GM12878 (cell line): Measurements from ENCODE around the gene LRRC27. TPM values are rescaled to one million over a fixed set of nuclear protein-coding genes. Genes with fewer than 3 reads are reported as not detected.

Experiments used
- ATAC-seq: fragments of 200-7000 bp; cut with Tn5 transposase; 3 replicates; pipeline ENCODE4 v1.9.1; 2020; ENCODE audit warnings: mild to moderate bottlenecking, moderate library complexity
- BruUV-seq: library from RNA; stranded (reverse); fragments of 400-500 nt; replicated peaks from 2 replicates; lab custom pipeline; 2021; lab: Mats Ljungman, UMichigan
- CTCF ChIA-PET: fragments of 300-600 bp; sonication (Branson Sonifier 250); formaldehyde crosslinking; extraction: SDS; loops from one replicate; lab custom pipeline; 2021; ENCODE audit warnings: inconsistent platforms; lab: Yijun Ruan, JAX
- POLR2A ChIA-PET: fragments of 350-600 bp; formaldehyde crosslinking; extraction: SDS; loops from one replicate; lab custom pipeline; 2021; ENCODE audit warnings: inconsistent platforms; lab: Charles Lee
- RAD21 ChIA-PET: fragments of 300-600 bp; sonication (Branson Sonifier 250); formaldehyde crosslinking; loops from one replicate; lab custom pipeline; 2023; ENCODE audit warnings: antibody characterized with exemption; ENCODE audit not compliant: unreplicated experiment; lab: Charles Lee
- SMC1A ChIA-PET: fragments of 300-600 bp; sonication (Branson Sonifier 250); formaldehyde crosslinking; loops from one replicate; lab custom pipeline; 2023; ENCODE audit not compliant: unreplicated experiment, uncharacterized antibody; lab: Charles Lee
- DNase-seq: peaks from one replicate; pipeline ENCODE4 v3.0.0-alpha.2; 2011; ENCODE audit warnings: low read depth, low spot score
- FAIRE-seq: peaks from 3 replicates; lab custom pipeline; 2011; peaks lifted over from hg19 to GRCh38; lab: Jason Lieb, UNC
- H2AFZ ChIP-seq: 2 replicates; pipeline ENCODE4 v1.6.0; 2011; ENCODE audit warnings: low read depth, low read length, control low read depth; ENCODE audit not compliant: control insufficient read depth
- H3K27ac ChIP-seq: 2 replicates; pipeline ENCODE4 v1.5.1; 2011; ENCODE audit warnings: control low read depth; ENCODE audit not compliant: control insufficient read depth, insufficient read depth
- H3K27me3 ChIP-seq, 2 experiments: replicated peaks in 1 of 2; 2 replicates each; pipeline versions ENCODE4 v1.6.0 to v1.6.1; 2011; ENCODE audit warnings: low read length in 1 of 2; ENCODE audit not compliant: control insufficient read depth in 2 of 2, insufficient read depth in 2 of 2
- H3K36me3 ChIP-seq, 2 experiments: 2 replicates each; pipeline ENCODE4 v1.5.1; 2011; ENCODE audit warnings: low read length in 1 of 2; ENCODE audit not compliant: control insufficient read depth in 2 of 2, insufficient read depth in 2 of 2
- H3K4me1 ChIP-seq: 2 replicates; pipeline ENCODE4 v1.6.1; 2011; ENCODE audit warnings: mild to moderate bottlenecking, low read length, moderate library complexity, mixed read lengths; ENCODE audit not compliant: control insufficient read depth, insufficient read depth
- H3K4me2 ChIP-seq: 2 replicates; pipeline ENCODE4 v1.6.0; 2011; ENCODE audit warnings: control low read depth; ENCODE audit not compliant: control insufficient read depth, insufficient read depth
- H3K4me3 ChIP-seq: fragments of 200-600 bp; sonication (generic); 2 replicates; pipeline ENCODE4 v1.5.1; 2016
- H3K79me2 ChIP-seq: 2 replicates; pipeline ENCODE4 v1.6.0; 2011; ENCODE audit warnings: low read length; ENCODE audit not compliant: control insufficient read depth, insufficient read depth
- H3K9ac ChIP-seq: 2 replicates; pipeline ENCODE4 v1.8.0; 2011; ENCODE audit warnings: low read length, control low read depth, mixed read lengths; ENCODE audit not compliant: control insufficient read depth, insufficient read depth
- H3K9me3 ChIP-seq: replicated peaks from 3 replicates; pipeline ENCODE4 v1.5.1; 2011; ENCODE audit warnings: mild to moderate bottlenecking, low read length; ENCODE audit not compliant: control insufficient read depth, insufficient read depth
- H4K20me1 ChIP-seq: 2 replicates; pipeline ENCODE4 v1.6.0; 2011; ENCODE audit not compliant: control insufficient read depth, insufficient read depth
- BCL3 ChIP-seq: IDR thresholded peaks from 2 replicates; pipeline ENCODE4 v1.6.1; 2011; ENCODE audit warnings: borderline replicate concordance, low read depth, mild to moderate bottlenecking, moderate library complexity, low read length; ENCODE audit not compliant: insufficient read depth, poor library complexity, severe bottlenecking
- ELK1 ChIP-seq: IDR thresholded peaks from 2 replicates; pipeline ENCODE4 v1.6.1; 2012; ENCODE audit warnings: low read depth, low read length, improper control_type of control experiment
- EP300 ChIP-seq, 2 experiments: fragments of 150-350 bp in 1 of 2; IDR thresholded peaks; 2 replicates each; pipeline ENCODE4 v1.6.1; 2011 to 2012; ENCODE audit warnings: low read depth in 2 of 2, low read length in 2 of 2, borderline replicate concordance in 1 of 2, improper control_type of control experiment in 1 of 2, inconsistent platforms in 1 of 2; ENCODE audit not compliant: control insufficient read depth in 1 of 2
- GABPA ChIP-seq: IDR thresholded peaks from 2 replicates; pipeline ENCODE4 v1.6.1; 2014; ENCODE audit warnings: antibody characterized with exemption, low read depth, mild to moderate bottlenecking, inconsistent platforms
- HDGF ChIP-seq: fragments of 450-650 bp; IDR thresholded peaks from 2 replicates; pipeline ENCODE4 v1.6.1; 2016; ENCODE audit warnings: antibody characterized with exemption
- MEF2A ChIP-seq: IDR thresholded peaks from 2 replicates; pipeline ENCODE4 v1.6.1; 2011; ENCODE audit warnings: low read depth, mild to moderate bottlenecking, low read length, moderate library complexity; ENCODE audit not compliant: insufficient read depth
- MXI1 ChIP-seq: fragments of 150-350 bp; IDR thresholded peaks from 2 replicates; pipeline ENCODE4 v1.6.1; 2011; ENCODE audit warnings: low read depth, mild to moderate bottlenecking, inconsistent platforms, low read length, improper control_type of control experiment
- MYC ChIP-seq: IDR thresholded peaks from 2 replicates; pipeline ENCODE4 v1.6.1; 2011; ENCODE audit warnings: mild to moderate bottlenecking, low read length, moderate library complexity, inconsistent platforms; ENCODE audit not compliant: insufficient read depth, insufficient replicate concordance, insufficient read length, severe bottlenecking
- NFYB ChIP-seq: IDR thresholded peaks from 2 replicates; pipeline ENCODE4 v1.6.1; 2011; ENCODE audit warnings: low read depth, mild to moderate bottlenecking, low read length, improper control_type of control experiment, moderate library complexity; ENCODE audit not compliant: insufficient read depth
- SMAD1 ChIP-seq: fragments of 450-650 bp; IDR thresholded peaks from 2 replicates; pipeline ENCODE4 v1.6.1; 2018; ENCODE audit warnings: mild to moderate bottlenecking, low read depth; ENCODE audit not compliant: partially characterized antibody
- SMAD5 ChIP-seq: IDR thresholded peaks from 2 replicates; pipeline ENCODE4 v1.6.1; 2016; ENCODE audit warnings: antibody characterized with exemption, low read depth
- SREBF1 ChIP-seq: IDR thresholded peaks from 2 replicates; pipeline ENCODE4 v1.6.1; 2012; ENCODE audit warnings: mild to moderate bottlenecking, low read length
- STAT3 ChIP-seq: IDR thresholded peaks from 2 replicates; pipeline ENCODE4 v1.6.1; 2011; ENCODE audit warnings: low read depth, low read length, improper control_type of control experiment
- ZNF217 ChIP-seq: fragments of 450-650 bp; IDR thresholded peaks from 2 replicates; pipeline ENCODE4 v1.6.1; 2017; ENCODE audit warnings: antibody characterized with exemption, mild to moderate bottlenecking
- WGBS: methylation state at CpG from one replicate; pipeline ENCODE4 v1.1.6; 2016; ENCODE audit warnings: low lambda C conversion rate; ENCODE audit not compliant: insufficient replicate concordance, insufficient coverage; ENCODE audit errors: missing lambda C conversion rate; 5-methylcytosine and 5-hydroxymethylcytosine counted together
- in situ Hi-C: fragments of 300-500 bp; cut with MboI; formaldehyde crosslinking; loops from 9 replicates; pipeline ENCODE4 v1.14.3; 2018; ENCODE audit warnings: mixed read lengths
- intact Hi-C: fragments of 100-400 bp; cut with micrococcal nuclease; formaldehyde crosslinking; loops from one replicate; pipeline ENCODE4 v1.14.2; 2022; ENCODE audit not compliant: unreplicated experiment
- polyA plus RNA-seq, 11 experiments: library from polyadenylated mRNA; depleted of rRNA in 4 of 11; unstranded in 6 of 11; stranded (reverse) in 5 of 11; fragments of >200 nt; fragmentation: Nextera tagmentation in 4 of 11; fragmentation: Illumina TruSeq in 1 of 11; extraction: Ambion mirVana in 4 of 11; extraction: Trizol in 1 of 11; gene quantifications; 1 replicate in 1 of 11; 2 replicates in 10 of 11; pipeline versions ENCODE4 v1.2.1 to v1.2.3, GENCODE V29; 2011 to 2016; ENCODE audit warnings: inconsistent platforms in 2 of 11, missing spikeins in 2 of 11, low read depth in 1 of 11
- total RNA-seq, 4 experiments: library from RNA; depleted of rRNA in 3 of 4; stranded (reverse); fragments of >200 nt in 3 of 4; fragmentation: Illumina TruSeq in 1 of 4; extraction: Trizol in 1 of 4; gene quantifications; 2 replicates each; pipeline versions ENCODE4 v1.2.1 to v1.2.3, GENCODE V29; 2013 to 2021

LRRC27 gene
- total and polyA plus RNA-seq, 10 of the 15 experiments (the other 5 are each of a cell fraction or from before 2014, with no cell fraction given) = 0.48 to 6.9 (median 4.7) TPM

DNA sequence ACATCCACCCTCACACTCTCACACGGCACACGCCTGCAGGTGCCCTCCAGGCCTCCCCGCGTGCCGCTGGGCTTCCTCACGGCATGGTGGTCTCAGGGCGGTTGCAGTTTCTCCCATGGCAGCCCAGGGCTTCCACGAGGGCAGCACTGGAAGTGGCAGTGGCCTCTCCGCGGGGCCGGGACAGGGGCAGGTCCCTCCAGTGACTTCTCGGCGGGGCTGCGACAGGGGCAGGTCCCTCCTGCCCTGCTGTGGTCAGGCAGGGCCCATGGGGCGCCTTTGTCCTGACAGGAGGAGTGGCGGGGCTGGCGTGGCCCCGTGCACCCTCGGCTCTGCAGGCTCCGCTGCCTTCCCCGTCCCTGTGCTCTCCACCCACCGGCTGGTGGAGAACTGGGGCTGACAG, 84.0 kb downstream of the LRRC27 start:
- BruUV-seq = no TSS peak
- ATAC-seq (no peak), DNase-seq (no peak), FAIRE-seq (no peak)
- Histone ChIP-seq H3K79me2 (no peaks in the 10 kb centered on the region), H3K4me3 (no peak overlapping the region), H4K20me1 (no peaks in the 10 kb centered on the region), H3K9ac (no peak overlapping the region), H3K27ac (no peak overlapping the region), H3K9me3 (no peaks in the 10 kb centered on the region), H3K36me3 (no peaks in the 10 kb centered on the region), H3K4me2 (no peak overlapping the region), H2AFZ (no peak overlapping the region), H3K4me1 (peaks cover 5% of the 10 kb centered on the region), H3K27me3 (no peaks in the 10 kb centered on the region)
- ChIA-PET RAD21 (no interaction called here), SMC1A (no interaction called here), CTCF (no interaction called here), POLR2A (no interaction called here)
- WGBS = 75% methylated on average over 22 of the region's 22 CpGs
- in situ Hi-C loops (no loop called here), intact Hi-C loops (no loop called here)
- no peak for TF ChIP-seq HDGF

GRCh38 chr10:132416566-132417256, 84.7 kb downstream of the LRRC27 start:
- no peak overlapping the region for H3K27ac ChIP-seq
- RAD21 ChIA-PET = no interaction called here
- H3K4me2 ChIP-seq = no peak overlapping the region
- ATAC-seq (no peak), DNase-seq (no peak), FAIRE-seq (no peak)
- CTCF ChIA-PET = interaction anchor here (0.7 kb wide), 1 partner anchor 318 kb away, joined by 3 read pairs; no protein-coding TSS in a partner anchor
- BruUV-seq = no TSS peak
- no peaks in the 10 kb centered on the region for H3K27me3 ChIP-seq
- no peaks in the 10 kb centered on the region for H3K9me3 ChIP-seq
- no peaks in the 10 kb centered on the region for H4K20me1 ChIP-seq
- WGBS = 69% methylated on average over 28 of the region's 32 CpGs
- H3K9ac ChIP-seq = no peak overlapping the region
- intact Hi-C loops (no loop called here), in situ Hi-C loops (no loop called here)
- H3K79me2 ChIP-seq = no peaks in the 10 kb centered on the region
- POLR2A ChIA-PET = no interaction called here
- H3K4me3 ChIP-seq = no peak overlapping the region
- H2AFZ ChIP-seq = no peak overlapping the region
- H3K4me1 ChIP-seq = peaks cover 13% of the 10 kb centered on the region
- no peaks in the 10 kb centered on the region for H3K36me3 ChIP-seq
- SMC1A ChIA-PET = no interaction called here
- TF ChIP-seq ZNF217 = no peak
- TF ChIP-seq MXI1 = no peak
- TF ChIP-seq GABPA = no peak
- TF ChIP-seq EP300 (IDR thresholded peaks at IDR 0.05; ENCODE audit: borderline replicate concordance in 1 of 2, control insufficient read depth in 1 of 2, low read depth in 2 of 2, low read length in 2 of 2) = no peak
- no peak for TF ChIP-seq STAT3
- TF ChIP-seq ELK1 = no peak
- no peak for TF ChIP-seq BCL3
- TF ChIP-seq NFYB = no peak
- TF ChIP-seq MYC = no peak
- TF ChIP-seq MEF2A = no peak
- no peak for TF ChIP-seq SMAD1
- TF ChIP-seq SMAD5 = no peak
- TF ChIP-seq SREBF1 = no peak
